IPS-NIHi7 (cell line): Measurements from ENCODE around the gene PCGF2.

Experiments
- DNase-seq: peaks from one replicate; pipeline ENCODE4 v3.0.0; 2012; ENCODE audit warnings: mixed read lengths; ENCODE audit errors: extremely low spot score

PCGF2 gene

GRCh38 chr17:38719289-38719942 lies 28.7 kb downstream of the PCGF2 start:
- peak; percentile 63 for DNase-seq

- DNase-seq: no peak
Observed at GRCh38 chr17:38717139-38717745, 30.9 kb downstream of the PCGF2 start.

GRCh38 chr17:38716368-38717005 lies 31.6 kb downstream of the PCGF2 start:
- no peak for DNase-seq

GRCh38 chr17:38715216-38715943 lies 32.8 kb downstream of the PCGF2 start:
- DNase-seq: no peak

- no peak for DNase-seq
Observed at GRCh38 chr17:38713456-38714075, 34.6 kb downstream of the PCGF2 start.

DNA sequence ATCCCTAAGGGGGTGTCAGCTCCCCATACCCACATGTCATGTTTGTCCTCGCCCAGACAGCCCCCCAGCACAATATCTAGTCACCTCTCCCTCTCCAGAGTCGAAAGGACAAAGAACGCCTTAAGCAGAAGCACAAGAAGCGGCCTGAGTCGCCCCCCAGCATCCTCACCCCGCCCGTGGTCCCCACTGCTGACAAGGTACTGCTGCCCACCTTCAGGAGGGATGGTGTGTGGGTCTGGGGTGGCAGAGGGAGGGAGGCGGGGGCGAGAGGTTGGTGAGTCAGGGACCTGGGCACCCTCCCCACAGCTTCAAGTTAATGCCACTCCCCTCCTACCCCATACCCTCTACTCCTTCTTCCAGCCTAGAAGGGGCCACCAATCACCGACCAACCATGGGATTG lies 35.5 kb downstream of the PCGF2 start:
- DNase-seq: no peak

DNA sequence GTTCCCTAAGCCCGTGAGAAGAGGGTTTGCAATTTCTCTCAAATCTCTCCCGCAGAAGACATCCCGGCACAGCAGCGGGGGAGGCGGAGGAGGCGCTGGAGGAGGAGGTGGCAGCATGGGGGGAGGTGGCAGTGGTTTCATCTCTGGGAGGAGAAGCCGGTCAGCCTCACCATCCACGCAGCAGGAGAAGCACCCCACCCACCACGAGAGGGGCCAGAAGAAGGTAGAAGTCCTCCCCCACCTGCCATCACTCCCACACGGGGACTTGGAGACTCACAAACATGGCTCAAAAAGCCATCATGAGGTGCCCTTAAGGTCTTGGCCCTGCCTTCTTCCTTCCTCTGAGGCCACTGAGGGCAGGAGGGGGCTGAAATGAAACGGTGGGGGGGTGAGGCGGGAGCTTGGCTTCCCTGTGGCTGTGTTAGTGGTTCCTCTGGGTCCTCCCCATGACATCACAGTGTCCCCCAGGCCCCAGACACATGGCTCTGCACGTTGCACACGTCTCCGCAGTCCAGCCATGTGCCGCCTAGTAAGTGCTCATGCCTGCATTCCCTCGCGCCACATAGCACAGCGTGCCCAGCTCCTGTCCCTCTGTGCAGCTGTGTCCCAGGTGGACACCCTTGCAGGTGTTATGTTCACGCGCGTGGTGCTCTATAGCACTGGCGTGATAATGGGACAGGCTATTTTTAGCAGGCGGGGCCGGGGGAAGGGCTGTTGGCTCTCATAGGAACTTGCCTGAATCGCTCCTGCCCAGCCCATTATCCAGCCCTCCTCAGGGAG lies 36.2 kb downstream of the PCGF2 start:
- DNase-seq: no peak

DNA sequence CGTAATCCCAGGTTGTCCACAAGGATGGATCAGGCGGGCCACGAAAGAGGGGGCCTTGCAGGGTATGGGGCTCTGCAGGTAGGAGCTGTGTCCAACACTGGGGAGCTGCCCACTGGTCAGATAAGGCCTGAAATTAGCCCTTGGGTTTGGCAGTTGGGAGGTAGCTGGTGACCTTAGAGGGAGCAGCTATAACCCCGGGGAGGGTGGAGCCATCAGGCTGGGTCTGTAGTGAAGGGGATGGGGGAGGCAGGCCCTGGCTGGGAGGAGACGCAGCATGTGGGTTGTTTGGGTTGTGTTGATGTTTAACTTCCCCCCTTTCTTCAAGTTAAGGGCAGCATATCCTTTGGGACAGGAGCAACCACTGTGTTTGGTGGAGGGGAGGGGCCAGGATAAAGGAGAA lies 37.2 kb downstream of the PCGF2 start:
- no peak for DNase-seq

- DNase-seq: no peak
Observed at GRCh38 chr17:38710604-38710962, 37.6 kb downstream of the PCGF2 start.

DNA sequence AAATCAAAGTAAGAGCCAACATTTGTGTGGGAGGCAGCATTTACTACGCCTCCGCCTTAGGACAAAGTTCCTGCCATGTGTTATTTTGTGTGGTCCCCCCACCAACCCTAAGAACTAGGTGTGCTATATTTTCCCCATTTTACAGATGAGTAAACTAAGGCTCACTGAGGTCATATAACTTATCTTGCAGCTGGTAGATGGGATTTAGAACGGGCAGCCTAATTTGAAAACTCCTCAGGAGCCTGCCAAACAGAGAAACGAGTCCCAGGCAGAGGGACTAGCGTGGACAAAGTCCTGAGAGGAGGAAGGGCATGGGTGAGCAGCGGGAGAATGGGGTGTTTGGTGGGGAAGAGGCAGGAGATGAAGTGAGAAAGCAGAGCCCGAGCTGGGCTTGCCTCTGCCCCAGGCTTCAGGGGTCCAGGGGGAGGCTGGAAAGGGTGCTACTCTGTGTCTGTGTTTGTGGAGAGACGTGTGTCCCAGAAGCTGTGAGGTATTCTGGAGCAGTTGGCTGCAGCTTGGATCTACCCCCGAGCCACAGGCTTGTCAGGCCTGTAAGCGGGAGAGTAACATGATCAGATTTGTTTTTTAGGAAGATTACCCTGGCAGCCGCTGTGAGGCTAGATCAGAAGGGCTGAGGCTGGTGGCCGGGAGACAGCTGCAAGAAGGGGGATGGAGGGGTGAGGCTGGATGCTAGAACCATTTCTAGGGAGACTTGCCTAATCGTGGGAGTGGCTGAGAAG lies 38.1 kb downstream of the PCGF2 start:
- DNase-seq: no peak

DNA sequence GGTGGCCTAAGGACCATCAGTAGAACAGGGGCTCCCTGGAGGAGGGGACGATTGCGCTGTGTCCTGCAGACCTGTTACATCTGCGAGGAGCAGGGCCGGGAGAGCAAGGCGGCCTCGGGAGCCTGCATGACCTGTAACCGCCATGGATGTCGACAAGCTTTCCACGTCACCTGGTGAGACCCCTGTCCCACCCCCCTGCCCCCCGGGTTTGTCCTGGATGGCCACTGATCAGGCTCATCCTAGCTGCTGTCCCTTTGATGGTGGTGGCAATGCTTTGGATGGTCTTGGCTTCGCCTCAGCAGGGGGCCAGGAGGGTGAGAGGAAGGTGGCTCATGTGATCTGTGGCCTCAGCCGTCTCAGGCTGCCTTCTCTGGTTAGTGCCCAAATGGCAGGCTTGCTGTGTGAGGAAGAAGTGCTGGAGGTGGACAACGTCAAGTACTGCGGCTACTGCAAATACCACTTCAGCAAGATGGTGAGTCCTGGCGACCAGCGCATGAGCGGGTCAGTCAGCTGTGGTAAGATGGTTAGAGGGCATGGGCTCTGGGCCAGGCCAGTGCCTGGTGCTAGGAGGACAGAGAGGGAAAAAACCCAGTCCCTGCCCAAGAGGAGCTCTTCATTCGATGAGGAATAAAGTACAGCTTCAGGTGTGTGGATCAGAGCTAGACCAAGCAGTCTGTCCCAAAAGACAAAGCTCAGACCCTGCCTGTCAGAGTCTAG lies 38.9 kb downstream of the PCGF2 start:
- no peak for DNase-seq

DNA sequence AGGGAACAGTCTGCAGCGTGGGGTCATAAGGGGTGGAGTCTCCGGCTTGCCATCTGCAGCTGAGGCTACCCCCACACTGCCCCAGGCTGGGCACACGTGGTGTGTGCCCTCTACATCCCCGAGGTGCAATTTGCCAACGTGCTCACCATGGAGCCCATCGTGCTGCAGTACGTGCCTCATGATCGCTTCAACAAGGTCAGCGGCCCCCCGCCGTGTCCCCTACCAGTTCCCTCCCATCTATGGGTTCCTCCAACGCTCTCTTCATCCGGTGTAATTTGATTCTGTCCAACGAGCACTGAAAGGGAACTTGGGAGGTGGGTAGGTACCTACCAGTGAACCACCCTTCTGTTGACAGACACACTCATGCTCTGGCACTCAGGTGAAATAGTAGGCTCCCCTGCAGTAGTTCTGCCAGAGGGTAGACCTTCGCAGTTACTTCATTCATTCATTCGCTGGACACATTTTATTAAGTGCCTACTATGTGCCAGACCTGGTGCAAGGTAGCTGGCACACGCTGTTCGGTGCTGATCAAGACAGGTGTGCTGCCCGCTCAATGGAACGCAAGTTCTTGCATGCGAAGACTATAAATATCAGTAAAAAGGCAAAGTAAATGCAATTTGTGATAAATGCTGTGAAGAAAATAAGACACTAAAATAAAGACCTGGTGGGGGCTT lies 40.3 kb downstream of the PCGF2 start:
- DNase-seq: no peak

GRCh38 chr17:38706505-38707216 lies 41.5 kb downstream of the PCGF2 start:
- DNase-seq: no peak

DNA sequence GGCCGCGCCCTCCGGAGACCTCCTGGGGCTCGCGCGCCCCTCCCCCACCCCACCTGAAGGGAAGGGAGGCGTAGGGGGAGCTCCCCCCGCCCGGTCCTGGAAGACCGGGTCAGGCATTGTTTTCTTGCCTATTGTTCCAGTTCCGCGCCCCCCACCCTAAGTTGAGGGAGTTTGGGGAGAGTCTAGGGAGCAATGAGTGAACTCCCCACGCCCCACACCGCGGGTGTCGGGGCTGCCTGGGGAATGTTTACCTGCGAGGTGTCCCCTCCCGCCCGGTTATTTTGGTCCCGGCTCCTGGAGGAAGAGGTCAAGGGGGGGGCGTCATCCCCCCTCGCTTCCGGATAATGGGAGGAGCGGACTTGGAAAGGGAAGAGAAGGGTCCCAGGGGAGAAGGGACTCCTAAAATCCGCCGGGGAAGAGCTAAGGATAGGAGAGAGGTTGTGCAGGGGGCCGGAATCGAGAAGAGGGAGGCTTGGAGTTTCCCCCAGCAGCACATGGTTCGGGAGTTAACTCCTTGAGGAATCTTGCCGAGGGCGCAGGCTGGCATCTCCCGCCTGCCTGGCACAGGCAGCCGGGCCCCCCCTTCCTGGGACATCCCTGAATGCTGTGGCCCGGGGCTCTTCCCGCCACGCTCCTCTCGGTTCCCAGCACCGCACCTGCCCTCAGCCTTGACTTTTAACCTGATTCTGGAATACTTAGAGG lies 42.2 kb downstream of the PCGF2 start:
- peak; percentile 52 for DNase-seq

GRCh38 chr17:38705523-38705802 lies 42.7 kb downstream of the PCGF2 start:
- peak; percentile 48 for DNase-seq

DNA sequence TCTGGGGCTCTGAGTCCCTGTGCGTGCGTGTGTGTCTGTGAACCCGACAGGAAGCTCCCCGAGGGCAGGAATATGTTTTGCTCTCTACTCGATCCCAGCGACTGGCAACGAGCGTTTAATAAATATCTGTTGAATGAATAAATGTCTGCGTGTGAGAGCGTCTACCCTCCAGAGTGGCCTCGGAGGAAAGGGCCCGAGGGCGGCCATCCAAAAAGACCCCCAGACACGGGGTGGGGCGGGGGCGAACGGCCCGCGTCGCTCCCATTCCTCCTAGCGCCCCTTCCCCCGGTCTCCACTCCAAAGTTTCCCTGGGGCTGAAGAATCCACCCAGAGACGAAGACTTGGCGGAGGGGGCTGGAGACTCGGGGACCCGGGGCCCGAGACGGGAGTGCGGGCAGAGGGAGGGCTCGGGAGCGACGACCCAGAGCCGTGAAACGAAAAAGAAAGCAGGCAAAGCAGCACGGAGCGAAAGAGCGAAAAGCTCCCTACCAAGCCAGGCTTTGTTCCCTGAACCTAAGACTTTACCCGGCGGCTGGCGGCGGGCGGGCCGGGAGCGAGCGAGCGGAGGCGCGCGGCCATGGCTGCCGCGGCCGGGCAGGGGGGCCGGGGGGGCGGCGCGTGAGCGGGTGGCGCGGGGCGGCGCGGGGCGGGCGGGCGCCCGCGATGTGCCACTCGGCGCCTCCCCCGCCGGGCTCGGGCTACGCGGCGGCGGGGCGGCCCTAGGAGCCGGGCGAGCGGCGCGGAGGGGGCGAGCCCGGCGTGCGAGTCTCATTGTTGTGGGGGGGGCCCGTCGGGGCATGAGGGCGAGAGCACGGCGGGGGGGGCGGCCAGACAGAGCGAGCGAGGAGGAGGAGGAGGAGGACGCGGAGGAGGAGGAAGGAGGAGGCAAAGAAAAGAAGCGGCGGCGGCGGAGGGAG lies 43.3 kb downstream of the PCGF2 start, which contains the start of gene MLLT6:
Gene MLLT6 (plus strand): TSS at position 668 of the 917 bp plus-strand sequence. CDS start 360 bp downstream, outside the sequence.
- peak; percentile 71 for DNase-seq
